Measurements from ENCODE around the gene BCAR1. TPM values are rescaled to one million over a fixed set of nuclear protein-coding genes. Genes with fewer than 3 reads are reported as not detected.

The BCAR1 gene
- total RNA-seq, 2 experiments from 2014 or later: 0.04 TPM; not detected in 1

DNA sequence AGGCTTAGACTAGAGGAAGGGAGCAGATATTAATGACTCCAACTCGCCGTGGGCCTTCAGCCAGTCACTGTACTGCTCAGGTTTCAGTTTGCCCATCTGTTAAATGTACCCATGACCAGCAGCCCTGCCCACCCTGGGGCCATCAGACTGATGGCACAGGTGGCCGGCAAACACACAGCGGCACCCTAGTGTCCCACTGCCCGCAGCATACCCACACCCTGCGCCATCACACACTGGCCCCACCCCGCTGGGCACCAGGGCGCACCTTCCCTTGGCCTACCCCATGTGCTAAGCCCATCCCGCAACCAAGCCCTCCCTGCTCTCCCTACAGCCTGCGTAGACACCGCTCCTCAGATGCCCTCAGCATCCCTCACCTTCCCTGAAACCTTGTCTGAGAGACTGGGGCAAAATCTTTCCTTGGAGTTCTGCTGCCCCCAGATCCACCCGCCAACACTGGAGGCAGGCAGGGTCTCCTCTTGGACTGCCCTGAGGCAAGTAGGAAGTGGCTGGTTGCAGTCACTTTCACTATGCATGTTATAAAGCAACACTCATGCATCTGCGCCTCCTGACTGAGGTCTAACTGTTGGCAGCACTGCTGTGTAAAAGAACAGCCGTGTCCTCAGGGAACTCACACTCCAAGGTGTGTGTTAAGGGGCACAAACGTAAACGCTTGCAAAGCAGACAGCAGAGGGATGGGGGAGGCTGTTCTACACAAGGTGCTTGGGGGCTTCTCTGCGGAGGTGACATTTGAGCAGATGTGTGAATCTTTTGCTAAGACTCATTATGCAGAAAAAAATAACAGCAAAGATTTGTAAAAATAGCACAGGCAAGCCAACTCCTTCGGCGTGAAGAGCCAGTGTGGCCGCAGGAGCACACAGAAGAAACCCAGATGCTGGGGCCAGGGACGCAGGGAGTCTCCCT is 6.7 kb upstream of the BCAR1 start:
- Mint-ChIP-seq H3K4me3 (no peak overlapping the region), H3K4me1 (no peaks in the 10 kb centered on the region), H3K27ac (no peak overlapping the region), H3K36me3 (ENCODE audit: low read depth) (no peaks in the 10 kb centered on the region), H3K27me3 (peaks cover 30% of the 10 kb centered on the region), H3K9me3 (no peaks in the 10 kb centered on the region)
- ChIA-PET POLR2A (no interaction called here), CTCF (no interaction called here)
- no peak for DNase-seq

- DNase-seq: no peak
- H3K9me3 Mint-ChIP-seq: no peaks in the 10 kb centered on the region
- CTCF ChIA-PET: no interaction called here
- H3K4me3 Mint-ChIP-seq: no peak overlapping the region
- H3K36me3 Mint-ChIP-seq (ENCODE audit: low read depth): no peaks in the 10 kb centered on the region
- H3K27me3 Mint-ChIP-seq: peaks cover 36% of the 10 kb centered on the region
- H3K27ac Mint-ChIP-seq: no peak overlapping the region
- POLR2A ChIA-PET: no interaction called here
- H3K4me1 Mint-ChIP-seq: peaks cover under 1% of the 10 kb centered on the region
Observed at GRCh38 chr16:75256696-75257343, 5.4 kb upstream of the BCAR1 start.

GRCh38 chr16:75256059-75256571 is 4.7 kb upstream of the BCAR1 start:
- ChIA-PET POLR2A (no interaction called here), CTCF (interaction anchor here (0.6 to 0.9 kb wide), 2 partner anchors 129 to 542 kb away, joined by 3 read pairs; no protein-coding TSS in a partner anchor)
- Mint-ChIP-seq H3K4me3 (no peak overlapping the region), H3K9me3 (no peaks in the 10 kb centered on the region), H3K27me3 (peaks cover 38% of the 10 kb centered on the region), H3K4me1 (peaks cover 2% of the 10 kb centered on the region), H3K27ac (no peak overlapping the region), H3K36me3 (ENCODE audit: low read depth) (no peaks in the 10 kb centered on the region)
- DNase-seq: no peak

GRCh38 chr16:75254359-75254837 is 3.0 kb upstream of the BCAR1 start:
- no peaks in the 10 kb centered on the region for H3K9me3 Mint-ChIP-seq
- no peak overlapping the region for H3K4me3 Mint-ChIP-seq
- peaks cover 2% of the 10 kb centered on the region for H3K4me1 Mint-ChIP-seq
- DNase-seq: no peak
- no peak overlapping the region for H3K27ac Mint-ChIP-seq
- H3K36me3 Mint-ChIP-seq (ENCODE audit: low read depth): no peaks in the 10 kb centered on the region
- ChIA-PET CTCF (interaction anchor here (1.2 to 2.3 kb wide), 2 partner anchors 14 to 21 kb away, joined by 4 to 8 read pairs; no protein-coding TSS in a partner anchor), POLR2A (no interaction called here)
- peaks cover 41% of the 10 kb centered on the region for H3K27me3 Mint-ChIP-seq

DNA sequence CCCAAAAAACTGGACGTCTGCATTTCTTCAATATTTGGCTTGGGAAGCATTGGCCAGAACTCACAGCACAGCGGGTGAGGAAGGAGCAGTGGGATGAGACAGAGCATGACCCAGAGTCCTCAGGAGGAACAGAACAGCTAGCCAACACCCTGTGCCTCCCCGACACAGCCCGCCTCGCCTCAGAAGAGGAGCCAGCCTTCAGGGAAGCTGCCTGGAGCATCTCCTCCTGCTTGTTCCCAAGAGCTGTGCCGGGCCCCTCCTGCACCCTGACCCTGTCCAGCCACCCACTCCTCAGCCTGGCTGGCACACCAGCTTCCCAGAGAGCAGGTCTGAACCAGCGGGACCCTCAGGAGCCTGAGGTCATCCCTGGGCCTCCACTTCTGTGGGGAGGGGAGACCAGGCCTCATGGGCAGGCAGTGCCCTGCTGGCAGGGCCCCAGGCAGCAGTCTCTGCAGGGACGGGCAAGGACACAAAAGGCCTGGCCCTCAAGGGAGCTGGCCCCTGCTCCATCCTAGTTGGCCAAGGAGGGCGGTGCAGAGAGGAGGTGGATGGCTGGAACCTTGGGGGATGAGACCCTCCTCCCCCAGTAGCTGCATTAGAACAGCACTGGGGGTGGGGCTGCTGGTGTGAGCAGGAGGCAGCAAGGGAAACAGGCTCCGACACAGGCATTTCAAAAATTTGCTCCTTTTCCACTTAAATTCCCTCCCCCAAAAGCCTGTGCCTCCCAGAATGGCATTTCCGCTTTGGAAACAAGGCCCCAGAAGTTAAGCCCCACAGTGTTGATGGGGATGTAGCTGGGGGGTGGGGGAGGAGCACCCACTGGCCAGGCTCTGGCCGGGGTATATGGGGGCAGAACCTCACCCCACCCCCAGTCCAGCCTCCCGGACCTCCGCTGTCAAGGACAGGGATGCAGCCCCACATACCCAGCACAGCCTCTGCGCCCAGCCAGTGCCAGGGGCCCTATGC is 1.8 kb upstream of the BCAR1 start:
- H3K27me3 Mint-ChIP-seq: peaks cover 45% of the 10 kb centered on the region
- H3K4me3 Mint-ChIP-seq: no peak overlapping the region
- H3K4me1 Mint-ChIP-seq: peaks cover 2% of the 10 kb centered on the region
- no peaks in the 10 kb centered on the region for H3K9me3 Mint-ChIP-seq
- no peak overlapping the region for H3K27ac Mint-ChIP-seq
- no peak for DNase-seq
- ChIA-PET POLR2A (no interaction called here), CTCF (interaction anchor here (1.0 to 2.3 kb wide), 2 partner anchors 20 to 52 kb away, joined by 3 to 8 read pairs; no protein-coding TSS in a partner anchor)
- no peaks in the 10 kb centered on the region for H3K36me3 Mint-ChIP-seq (ENCODE audit: low read depth)

- H3K4me1 Mint-ChIP-seq: peaks cover 2% of the 10 kb centered on the region
- no peak overlapping the region for H3K27ac Mint-ChIP-seq
- POLR2A ChIA-PET: no interaction called here
- H3K4me3 Mint-ChIP-seq: no peak overlapping the region
- DNase-seq: no peak
- no peaks in the 10 kb centered on the region for H3K9me3 Mint-ChIP-seq
- H3K36me3 Mint-ChIP-seq (ENCODE audit: low read depth): no peaks in the 10 kb centered on the region
- peaks cover 47% of the 10 kb centered on the region for H3K27me3 Mint-ChIP-seq
- CTCF ChIA-PET: interaction anchor here (0.5 to 2.3 kb wide), 4 partner anchors 19 to 895 kb away, joined by 3 to 8 read pairs (median 4); no protein-coding TSS in a partner anchor
Observed at GRCh38 chr16:75252049-75252864, 833 bp upstream of the BCAR1 start.

GRCh38 chr16:75250809-75251279 is 580 bp downstream of the BCAR1 start:
- Mint-ChIP-seq H3K4me1 (peaks cover 2% of the 10 kb centered on the region), H3K36me3 (ENCODE audit: low read depth) (no peaks in the 10 kb centered on the region), H3K9me3 (no peaks in the 10 kb centered on the region), H3K4me3 (no peak overlapping the region), H3K27me3 (peaks cover 47% of the 10 kb centered on the region), H3K27ac (peak overlapping the region; percentile 36)
- POLR2A ChIA-PET: no interaction called here
- no peak for DNase-seq
- CTCF ChIA-PET: interaction anchor here (2.2 kb wide), 1 partner anchor 17 kb away, joined by 9 read pairs; no protein-coding TSS in a partner anchor

DNA sequence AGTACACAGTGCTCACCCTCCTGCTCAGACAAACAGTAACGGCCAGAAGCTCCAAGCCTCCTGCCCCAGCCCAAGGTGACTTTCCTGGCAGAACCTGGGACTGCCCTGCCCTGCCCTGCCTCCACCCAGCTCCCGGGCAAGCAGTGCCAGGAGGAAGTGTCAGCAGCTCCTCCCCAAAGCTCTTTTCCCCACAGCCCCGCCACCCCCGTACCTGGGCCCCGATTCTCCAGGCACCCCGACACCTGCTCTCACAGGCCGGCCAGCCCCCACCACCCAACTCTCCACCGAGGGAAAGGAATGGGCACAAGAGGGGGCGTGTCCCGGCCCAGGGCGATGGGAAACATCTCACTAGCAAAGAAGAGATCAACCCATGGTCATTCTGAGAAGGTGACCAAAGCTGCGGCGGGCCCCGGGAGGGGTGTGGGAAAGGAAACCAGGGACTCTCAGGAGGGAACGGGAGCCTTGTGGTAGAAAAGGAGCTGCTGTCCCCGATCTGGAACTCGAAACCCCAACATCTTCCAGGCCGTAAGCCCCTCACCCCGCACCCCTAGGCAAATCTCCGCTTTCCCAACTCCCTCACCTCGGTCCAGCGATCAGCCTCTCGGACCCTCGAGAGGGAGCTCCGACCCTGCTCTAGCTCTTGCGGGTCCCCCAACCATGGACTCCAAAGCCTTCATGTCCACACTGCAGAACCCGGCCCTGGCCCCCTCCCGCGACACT is 1.2 kb downstream of the BCAR1 start:
- Mint-ChIP-seq H3K9me3 (no peaks in the 10 kb centered on the region), H3K27me3 (peaks cover 45% of the 10 kb centered on the region), H3K4me3 (no peak overlapping the region), H3K4me1 (peaks cover 2% of the 10 kb centered on the region), H3K27ac (peak overlapping the region; percentile 36), H3K36me3 (ENCODE audit: low read depth) (no peaks in the 10 kb centered on the region)
- ChIA-PET CTCF (interaction anchor here (2.2 kb wide), 1 partner anchor 16 kb away, joined by 9 read pairs; no protein-coding TSS in a partner anchor), POLR2A (no interaction called here)
- DNase-seq: no peak

GRCh38 chr16:75249441-75249840 is 2.0 kb downstream of the BCAR1 start:
- CTCF ChIA-PET: interaction anchor here (2.2 kb wide), 1 partner anchor 16 kb away, joined by 9 read pairs; no protein-coding TSS in a partner anchor
- peaks cover 5% of the 10 kb centered on the region for H3K4me1 Mint-ChIP-seq
- no peak overlapping the region for H3K27ac Mint-ChIP-seq
- no peak for DNase-seq
- POLR2A ChIA-PET: no interaction called here
- H3K9me3 Mint-ChIP-seq: no peaks in the 10 kb centered on the region
- H3K27me3 Mint-ChIP-seq: peaks cover 38% of the 10 kb centered on the region
- no peaks in the 10 kb centered on the region for H3K36me3 Mint-ChIP-seq (ENCODE audit: low read depth)
- H3K4me3 Mint-ChIP-seq: no peak overlapping the region

DNA sequence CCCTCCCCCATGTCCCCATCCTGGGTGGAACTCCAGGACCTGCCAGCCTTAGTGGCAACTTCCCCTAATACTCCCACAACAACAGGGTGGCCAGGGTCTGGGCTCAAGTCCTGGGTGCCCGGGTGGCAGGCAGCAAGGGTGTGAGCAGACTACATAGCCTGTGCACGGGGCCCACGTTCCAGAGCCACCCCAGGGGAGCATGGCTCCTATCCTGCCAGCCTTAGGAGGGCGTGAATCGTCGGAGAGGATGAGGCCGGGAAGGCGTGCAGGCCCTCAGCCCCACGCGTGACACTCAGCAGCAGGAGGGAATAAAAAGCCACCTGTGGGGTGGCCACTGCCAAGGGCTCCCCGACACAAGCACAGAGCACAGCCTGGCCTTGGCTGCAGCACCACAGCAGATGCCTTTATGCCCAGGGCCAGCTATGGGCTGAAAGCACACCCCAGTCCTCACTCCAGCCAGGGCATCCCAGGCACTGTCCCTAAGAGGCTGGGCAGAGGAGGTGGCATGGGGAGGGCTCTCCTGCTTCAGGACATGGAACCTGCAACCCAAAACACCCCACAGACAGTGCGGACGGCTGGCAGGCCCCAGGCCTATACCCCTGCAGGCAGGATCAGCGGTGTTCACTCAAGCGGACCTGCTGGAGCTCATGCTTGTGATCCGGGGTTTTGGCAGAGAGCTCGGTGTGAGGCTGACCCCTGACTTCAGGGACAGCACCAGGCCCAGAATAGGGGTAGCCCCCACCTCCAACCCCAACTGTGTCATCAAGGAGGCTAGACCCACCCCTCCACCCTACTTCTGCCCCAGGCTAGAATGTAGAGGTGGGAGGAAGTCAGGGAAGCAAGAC is 2.7 kb downstream of the BCAR1 start:
- DNase-seq: no peak
- Mint-ChIP-seq H3K36me3 (ENCODE audit: low read depth) (no peaks in the 10 kb centered on the region), H3K9me3 (no peaks in the 10 kb centered on the region), H3K27ac (no peak overlapping the region), H3K27me3 (peaks cover 36% of the 10 kb centered on the region), H3K4me1 (peaks cover 5% of the 10 kb centered on the region), H3K4me3 (no peak overlapping the region)
- ChIA-PET CTCF (interaction anchor here (2.2 kb wide), 1 partner anchor 15 kb away, joined by 9 read pairs; no protein-coding TSS in a partner anchor), POLR2A (no interaction called here)

Measured in activated CD4-positive, alpha-beta T cell treated with anti-CD3 and anti-CD28 coated beads, Interleukin-2, amount 10 ng/mL, durations not matched to agents 7 days and 5 days (primary cell).